ENCODE data around the gene ZNF423. TPM values are rescaled to one million over a fixed set of nuclear protein-coding genes. Genes with fewer than 3 reads are reported as not detected.

Gene ZNF423
- total RNA-seq, 1 donor from 2014 or later, result 10.6 TPM

DNA sequence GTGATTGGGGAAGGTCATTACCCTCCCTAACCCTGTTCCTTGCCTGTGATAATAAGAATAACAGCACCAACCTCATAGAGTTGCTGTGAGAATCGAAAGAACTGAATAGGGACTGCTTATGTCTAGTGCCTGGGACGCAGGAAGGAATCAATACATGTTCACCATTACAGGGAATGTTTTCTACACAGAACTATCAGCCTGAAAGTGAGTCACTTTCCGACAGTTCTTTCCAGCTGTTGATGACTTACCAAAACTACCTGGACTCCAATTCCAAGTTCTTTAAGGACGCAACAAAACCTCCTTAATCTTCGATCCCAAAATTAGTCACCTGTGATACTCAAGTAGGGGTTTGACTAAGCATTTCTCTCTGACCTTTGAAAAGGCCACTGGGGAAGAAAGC is 29.4 kb downstream of the ZNF423 start:
- H3K4me3 ChIP-seq (ENCODE audit: insufficient read depth, low read depth, low read length), result no peak overlapping the region
- peaks cover 5% of the 10 kb centered on the region for H3K4me1 ChIP-seq (ENCODE audit: insufficient read depth, low read length)
- FAIRE-seq, result no peak
- no peaks in the 10 kb centered on the region for H3K36me3 ChIP-seq (ENCODE audit: insufficient read depth, low read length)
- H2AFZ ChIP-seq (ENCODE audit: low read depth, low read length), result no peak overlapping the region
- no peak overlapping the region for H3K4me3 Mint-ChIP-seq (ENCODE audit: unreplicated experiment)
- H3K27me3 ChIP-seq (ENCODE audit: insufficient read depth, low read length), result no peaks in the 10 kb centered on the region
- H3K79me2 ChIP-seq (ENCODE audit: insufficient read depth, low read length), result no peaks in the 10 kb centered on the region
- no peaks in the 10 kb centered on the region for H3K9me3 ChIP-seq (ENCODE audit: insufficient read depth, low read depth, low read length)
- H3K36me3 Mint-ChIP-seq (ENCODE audit: low read depth, unreplicated experiment), result no peaks in the 10 kb centered on the region
- TF ChIP-seq, protein P1, sequence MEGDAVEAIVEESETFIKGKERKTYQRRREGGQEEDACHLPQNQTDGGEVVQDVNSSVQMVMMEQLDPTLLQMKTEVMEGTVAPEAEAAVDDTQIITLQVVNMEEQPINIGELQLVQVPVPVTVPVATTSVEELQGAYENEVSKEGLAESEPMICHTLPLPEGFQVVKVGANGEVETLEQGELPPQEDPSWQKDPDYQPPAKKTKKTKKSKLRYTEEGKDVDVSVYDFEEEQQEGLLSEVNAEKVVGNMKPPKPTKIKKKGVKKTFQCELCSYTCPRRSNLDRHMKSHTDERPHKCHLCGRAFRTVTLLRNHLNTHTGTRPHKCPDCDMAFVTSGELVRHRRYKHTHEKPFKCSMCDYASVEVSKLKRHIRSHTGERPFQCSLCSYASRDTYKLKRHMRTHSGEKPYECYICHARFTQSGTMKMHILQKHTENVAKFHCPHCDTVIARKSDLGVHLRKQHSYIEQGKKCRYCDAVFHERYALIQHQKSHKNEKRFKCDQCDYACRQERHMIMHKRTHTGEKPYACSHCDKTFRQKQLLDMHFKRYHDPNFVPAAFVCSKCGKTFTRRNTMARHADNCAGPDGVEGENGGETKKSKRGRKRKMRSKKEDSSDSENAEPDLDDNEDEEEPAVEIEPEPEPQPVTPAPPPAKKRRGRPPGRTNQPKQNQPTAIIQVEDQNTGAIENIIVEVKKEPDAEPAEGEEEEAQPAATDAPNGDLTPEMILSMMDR (IDR thresholded peaks at IDR 0.05; ENCODE audit: insufficient read depth, low read depth, low read length), result no peak
- no peak for TF ChIP-seq EZH2 (IDR thresholded peaks at IDR 0.05; ENCODE audit: insufficient read depth, low read length)
- H3K4me2 ChIP-seq (ENCODE audit: low read length), result no peak overlapping the region
- no peak overlapping the region for H3K27ac Mint-ChIP-seq (ENCODE audit: unreplicated experiment)
- no peak overlapping the region for H3K27ac ChIP-seq (ENCODE audit: low read depth, low read length)
- H4K20me1 ChIP-seq (ENCODE audit: insufficient read depth, low read length), result peaks cover 11% of the 10 kb centered on the region
- H3K4me1 Mint-ChIP-seq (ENCODE audit: low read depth, unreplicated experiment), result peaks cover 14% of the 10 kb centered on the region
- DNase-seq (ENCODE audit: low read depth), result no peak
- H3K27me3 Mint-ChIP-seq (ENCODE audit: low read depth, unreplicated experiment), result peaks cover 4% of the 10 kb centered on the region
- no peaks in the 10 kb centered on the region for H3K9me3 Mint-ChIP-seq (ENCODE audit: unreplicated experiment)
- H3K9ac ChIP-seq (ENCODE audit: low read length), result no peak overlapping the region

DNA sequence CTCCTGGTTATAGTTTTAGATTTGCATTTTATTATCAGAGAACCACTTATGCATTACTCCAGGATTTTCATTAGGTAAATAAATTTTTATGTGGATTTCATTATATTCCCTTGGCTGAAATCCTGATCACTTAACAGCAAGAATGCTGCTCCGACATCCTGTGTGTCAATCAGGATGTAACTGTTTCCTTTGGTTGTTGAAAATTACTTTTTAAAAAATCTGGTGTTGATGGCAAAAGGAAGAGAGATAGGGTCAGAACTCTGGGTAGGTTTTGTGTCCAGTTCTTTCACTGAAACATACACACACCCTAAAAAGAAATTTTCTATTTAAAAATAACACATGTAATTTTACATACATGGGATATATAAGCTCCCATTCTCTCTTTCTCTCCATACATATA is 30.9 kb downstream of the ZNF423 start:
- Histone ChIP-seq H3K9ac (ENCODE audit: low read length) (no peak overlapping the region), H3K27ac (ENCODE audit: low read depth, low read length) (no peak overlapping the region), H4K20me1 (ENCODE audit: insufficient read depth, low read length) (peaks cover 11% of the 10 kb centered on the region), H3K9me3 (ENCODE audit: insufficient read depth, low read depth, low read length) (no peaks in the 10 kb centered on the region), H3K4me2 (ENCODE audit: low read length) (no peak overlapping the region), H3K79me2 (ENCODE audit: insufficient read depth, low read length) (no peaks in the 10 kb centered on the region), H3K4me1 (ENCODE audit: insufficient read depth, low read length) (peaks cover 5% of the 10 kb centered on the region), H3K4me3 (ENCODE audit: insufficient read depth, low read depth, low read length) (no peak overlapping the region), H2AFZ (ENCODE audit: low read depth, low read length) (no peak overlapping the region), H3K27me3 (ENCODE audit: insufficient read depth, low read length) (no peaks in the 10 kb centered on the region), H3K36me3 (ENCODE audit: insufficient read depth, low read length) (no peaks in the 10 kb centered on the region)
- Mint-ChIP-seq H3K9me3 (ENCODE audit: unreplicated experiment) (no peaks in the 10 kb centered on the region), H3K27me3 (ENCODE audit: low read depth, unreplicated experiment) (no peaks in the 10 kb centered on the region), H3K4me3 (ENCODE audit: unreplicated experiment) (no peak overlapping the region), H3K36me3 (ENCODE audit: low read depth, unreplicated experiment) (no peaks in the 10 kb centered on the region), H3K27ac (ENCODE audit: unreplicated experiment) (no peak overlapping the region), H3K4me1 (ENCODE audit: low read depth, unreplicated experiment) (peaks cover 14% of the 10 kb centered on the region)
- DNase-seq (ENCODE audit: low read depth) (no peak), FAIRE-seq (no peak)
- TF ChIP-seq, protein P1 (IDR thresholded peaks at IDR 0.05; ENCODE audit: insufficient read depth, low read depth, low read length), result no peak
- TF ChIP-seq EZH2 (IDR thresholded peaks at IDR 0.05; ENCODE audit: insufficient read depth, low read length), result no peak

DNA sequence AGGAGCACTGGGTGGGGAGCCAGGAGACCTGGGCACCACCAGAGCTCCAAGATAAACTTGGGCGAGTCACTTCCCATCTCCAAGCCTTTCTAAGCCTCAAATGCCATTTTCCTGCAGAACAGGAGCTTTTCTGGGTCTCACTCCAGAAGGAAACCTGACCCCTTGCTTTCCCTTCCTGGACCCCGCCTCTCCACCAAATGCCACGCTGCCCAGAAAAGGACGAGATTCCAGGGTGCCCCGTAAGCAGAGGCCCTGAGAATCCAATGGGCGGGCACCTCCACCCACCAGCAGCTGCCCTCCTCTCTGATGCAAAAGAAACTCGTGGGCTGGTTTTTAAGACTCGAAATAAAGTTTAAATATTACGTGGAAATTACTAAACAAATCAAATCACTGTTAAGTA is 31.3 kb downstream of the ZNF423 start:
- Mint-ChIP-seq H3K4me1 (ENCODE audit: low read depth, unreplicated experiment) (peaks cover 14% of the 10 kb centered on the region), H3K9me3 (ENCODE audit: unreplicated experiment) (no peaks in the 10 kb centered on the region), H3K27me3 (ENCODE audit: low read depth, unreplicated experiment) (no peaks in the 10 kb centered on the region), H3K4me3 (ENCODE audit: unreplicated experiment) (no peak overlapping the region), H3K27ac (ENCODE audit: unreplicated experiment) (no peak overlapping the region), H3K36me3 (ENCODE audit: low read depth, unreplicated experiment) (no peaks in the 10 kb centered on the region)
- H3K4me3 ChIP-seq (ENCODE audit: insufficient read depth, low read depth, low read length), result no peak overlapping the region
- H3K27ac ChIP-seq (ENCODE audit: low read depth, low read length), result no peak overlapping the region
- H3K79me2 ChIP-seq (ENCODE audit: insufficient read depth, low read length), result no peaks in the 10 kb centered on the region
- no peaks in the 10 kb centered on the region for H3K27me3 ChIP-seq (ENCODE audit: insufficient read depth, low read length)
- no peak for TF ChIP-seq EZH2 (IDR thresholded peaks at IDR 0.05; ENCODE audit: insufficient read depth, low read length)
- TF ChIP-seq, protein P1 (IDR thresholded peaks at IDR 0.05; ENCODE audit: insufficient read depth, low read depth, low read length), result no peak
- H3K4me1 ChIP-seq (ENCODE audit: insufficient read depth, low read length), result peaks cover 5% of the 10 kb centered on the region
- no peaks in the 10 kb centered on the region for H3K9me3 ChIP-seq (ENCODE audit: insufficient read depth, low read depth, low read length)
- no peaks in the 10 kb centered on the region for H3K36me3 ChIP-seq (ENCODE audit: insufficient read depth, low read length)
- no peak for FAIRE-seq
- H3K9ac ChIP-seq (ENCODE audit: low read length), result no peak overlapping the region
- no peak for DNase-seq (ENCODE audit: low read depth)
- no peak overlapping the region for H3K4me2 ChIP-seq (ENCODE audit: low read length)
- H2AFZ ChIP-seq (ENCODE audit: low read depth, low read length), result no peak overlapping the region
- H4K20me1 ChIP-seq (ENCODE audit: insufficient read depth, low read length), result peaks cover 11% of the 10 kb centered on the region

All from astrocyte (in vitro differentiated cells and primary cell).